ENCODE measurements around the gene MLX. TPM values are rescaled to one million over a fixed set of nuclear protein-coding genes. Genes with fewer than 3 reads are reported as not detected.

MLX gene
- total RNA-seq, 1 donor from 2014 or later: 61.3 TPM

- H3K36me3 ChIP-seq: peaks cover 53% of the 10 kb centered on the region
These were observed 551 bp upstream of the MLX start for GRCh38 chr17:42566215-42566882.

GRCh38 chr17:42568341-42569111 lies 1.6 kb downstream of the MLX start:
- Histone ChIP-seq H3K4me3 (peak overlapping the region; percentile 97), H3K36me3 (peaks cover 75% of the 10 kb centered on the region), H3K27ac (peak overlapping the region; percentile 97), H3K4me1 (peaks cover 42% of the 10 kb centered on the region), H3K27me3 (no peaks in the 10 kb centered on the region), H3K9me3 (no peaks in the 10 kb centered on the region)
- intact Hi-C loops (cut with DNase I): no loop called here
- peak; percentile 61 for DNase-seq
- no peak for ATAC-seq
- TF ChIP-seq CTCF (IDR thresholded peaks at IDR 0.05): no peak

More at GRCh38 chr17:42566215-42566882, 551 bp upstream of the MLX start:
- intact Hi-C loops (cut with DNase I): no loop called here
- H3K4me1 ChIP-seq: peaks cover 51% of the 10 kb centered on the region
- no peak for TF ChIP-seq CTCF (IDR thresholded peaks at IDR 0.05)
- DNase-seq (no peak), ATAC-seq (no peak)
- H3K4me3 ChIP-seq: peak overlapping the region; percentile 97
- no peaks in the 10 kb centered on the region for H3K27me3 ChIP-seq
- peak overlapping the region; percentile 97 for H3K27ac ChIP-seq
- H3K9me3 ChIP-seq: no peaks in the 10 kb centered on the region

GRCh38 chr17:42571435-42572225 lies 4.7 kb downstream of the MLX start:
- intact Hi-C loops (cut with DNase I): no loop called here
- Histone ChIP-seq H3K4me3 (no peak overlapping the region), H3K27me3 (no peaks in the 10 kb centered on the region), H3K4me1 (peaks cover 23% of the 10 kb centered on the region), H3K36me3 (peaks cover 71% of the 10 kb centered on the region), H3K27ac (peak overlapping the region; percentile 24), H3K9me3 (no peaks in the 10 kb centered on the region)
- peak; percentile 68 for DNase-seq
- TF ChIP-seq CTCF (IDR thresholded peaks at IDR 0.05): no peak
- no peak for ATAC-seq

- no peak overlapping the region for H3K27ac ChIP-seq
- DNase-seq: peak; percentile 4
- intact Hi-C loops (cut with DNase I): no loop called here
These were observed 6.2 kb downstream of the MLX start for GRCh38 chr17:42573095-42573494.

More at GRCh38 chr17:42573095-42573494, 6.2 kb downstream of the MLX start:
- Histone ChIP-seq H3K4me1 (peaks cover 15% of the 10 kb centered on the region), H3K4me3 (no peak overlapping the region), H3K27me3 (no peaks in the 10 kb centered on the region), H3K36me3 (peaks cover 71% of the 10 kb centered on the region), H3K9me3 (no peaks in the 10 kb centered on the region)
- TF ChIP-seq CTCF (IDR thresholded peaks at IDR 0.05): no peak
- ATAC-seq: no peak
